H4 (cell line): ENCODE data around the gene KCNQ1. TPM values are rescaled to one million over a fixed set of nuclear protein-coding genes. Genes with fewer than 3 reads are reported as not detected.

Experiments
- DNase-seq: peaks from one replicate; pipeline ENCODE4 v3.0.0-alpha.2; 2015; ENCODE audit warnings: low spot score
- total RNA-seq: library from RNA; depleted of rRNA; stranded (reverse); fragments of >200 nt; shearing (Covaris generic); gene quantifications from 2 replicates; pipeline ENCODE4 v1.2.3, GENCODE V29; 2014

Gene KCNQ1
- total RNA-seq, 1 experiment from 2014 or later: 0.04 TPM

DNA sequence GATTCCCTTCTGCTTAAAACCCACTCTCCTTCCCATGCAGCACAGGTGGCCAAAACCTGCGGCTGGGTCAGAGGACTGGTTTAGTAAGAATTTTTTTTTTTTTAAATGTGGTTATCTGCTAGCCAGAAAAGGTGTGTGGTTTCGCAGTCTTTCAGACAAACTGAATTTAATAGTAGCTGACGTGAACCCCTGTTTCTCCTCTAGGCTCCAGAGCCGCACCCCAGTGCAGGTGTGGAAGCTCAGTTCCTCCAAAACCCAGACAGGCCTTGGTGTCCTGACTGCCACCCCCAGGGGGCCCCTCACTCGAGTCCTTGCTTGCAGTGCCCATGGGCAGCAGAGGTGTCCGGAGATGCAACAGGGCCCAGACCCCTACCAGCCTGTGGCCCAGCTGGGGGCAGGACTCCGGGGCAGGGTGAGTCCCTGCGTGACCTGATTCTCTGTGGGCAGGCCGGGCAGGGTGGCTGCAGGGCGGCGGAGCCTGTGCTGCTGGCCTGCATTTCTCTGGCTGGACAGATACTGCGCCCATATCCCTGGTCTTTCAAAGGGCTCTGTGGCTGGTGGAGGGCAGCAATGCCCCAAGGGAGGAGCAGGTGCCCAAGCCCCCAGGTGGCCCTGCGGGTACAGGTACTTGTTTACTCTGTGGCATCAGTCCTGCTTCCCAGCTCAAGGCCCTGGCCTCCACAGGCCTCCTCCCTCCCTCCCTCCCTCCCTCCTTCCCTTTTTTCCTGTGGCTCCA is 15.2 kb downstream of the KCNQ1 start:
- no peak for DNase-seq

DNA sequence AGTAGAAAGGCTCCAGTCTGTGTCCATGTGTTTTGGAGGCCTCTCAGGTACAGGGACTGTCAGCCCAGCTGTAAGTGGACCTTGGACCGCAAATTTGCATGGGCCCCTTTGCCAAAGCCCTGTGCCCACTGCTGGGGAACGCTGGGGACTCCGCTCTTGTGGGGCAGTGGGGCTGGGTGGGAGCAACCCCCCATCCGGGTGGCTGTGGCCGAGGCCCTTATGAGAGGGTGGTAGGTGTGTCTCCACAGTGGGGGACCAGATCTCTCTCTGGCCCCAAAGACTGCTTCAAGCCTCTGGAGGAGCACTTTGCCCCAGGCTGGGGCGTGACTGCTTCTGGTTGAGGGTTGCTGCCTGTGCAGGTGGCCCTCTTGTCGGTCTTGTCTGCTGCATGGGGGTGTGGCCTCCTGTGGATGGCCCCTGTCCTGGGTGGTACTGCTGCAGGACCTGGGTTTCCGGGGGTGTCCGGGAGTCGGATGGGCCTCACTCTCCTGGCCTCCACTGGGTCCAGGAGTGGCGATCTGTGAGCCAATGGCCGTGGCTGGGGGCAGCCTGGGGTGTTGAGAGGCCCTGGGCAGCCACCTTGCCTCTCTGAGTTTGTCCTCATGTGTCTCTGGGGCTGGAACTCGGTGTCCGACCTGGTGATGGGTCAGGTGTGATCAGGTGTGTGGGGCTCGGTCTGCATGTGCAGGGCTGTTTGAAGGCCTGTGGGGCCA is 15.9 kb downstream of the KCNQ1 start:
- no peak for DNase-seq

- no peak for DNase-seq
Observed at GRCh38 chr11:2461253-2461955, 16.6 kb downstream of the KCNQ1 start.

DNA sequence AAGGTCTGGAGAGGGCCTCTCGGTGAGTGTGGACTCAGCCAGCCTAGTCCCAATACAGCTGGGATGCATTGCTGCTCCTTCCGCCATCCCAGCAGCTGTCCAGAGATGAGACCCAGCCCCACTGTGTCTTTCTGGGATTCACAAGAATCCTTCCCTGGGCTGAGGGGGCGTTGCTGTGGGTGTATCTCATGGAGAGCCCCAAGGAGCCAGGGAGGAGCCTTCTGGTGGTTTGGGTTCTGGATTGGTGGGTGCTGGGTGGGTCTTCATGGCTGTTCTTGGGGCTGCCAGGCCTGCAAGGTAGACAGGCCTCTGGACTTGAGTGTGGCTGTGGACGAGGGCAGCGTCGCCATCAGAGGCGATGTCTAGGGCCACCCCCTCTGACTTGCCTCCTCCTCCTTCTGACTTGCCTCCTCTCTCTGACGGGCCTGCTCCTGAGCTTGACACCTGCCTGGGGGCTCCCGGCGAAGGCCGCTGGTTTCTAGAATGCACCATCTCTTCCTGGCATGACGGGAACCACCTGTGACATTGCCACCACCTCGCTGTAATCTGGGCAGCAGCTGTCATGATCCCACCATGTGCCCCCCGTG is 17.2 kb downstream of the KCNQ1 start:
- no peak for DNase-seq

- DNase-seq: no peak
Observed at GRCh38 chr11:2462543-2462985, 17.8 kb downstream of the KCNQ1 start.

GRCh38 chr11:2462986-2463765 is 18.4 kb downstream of the KCNQ1 start:
- no peak for DNase-seq

DNA sequence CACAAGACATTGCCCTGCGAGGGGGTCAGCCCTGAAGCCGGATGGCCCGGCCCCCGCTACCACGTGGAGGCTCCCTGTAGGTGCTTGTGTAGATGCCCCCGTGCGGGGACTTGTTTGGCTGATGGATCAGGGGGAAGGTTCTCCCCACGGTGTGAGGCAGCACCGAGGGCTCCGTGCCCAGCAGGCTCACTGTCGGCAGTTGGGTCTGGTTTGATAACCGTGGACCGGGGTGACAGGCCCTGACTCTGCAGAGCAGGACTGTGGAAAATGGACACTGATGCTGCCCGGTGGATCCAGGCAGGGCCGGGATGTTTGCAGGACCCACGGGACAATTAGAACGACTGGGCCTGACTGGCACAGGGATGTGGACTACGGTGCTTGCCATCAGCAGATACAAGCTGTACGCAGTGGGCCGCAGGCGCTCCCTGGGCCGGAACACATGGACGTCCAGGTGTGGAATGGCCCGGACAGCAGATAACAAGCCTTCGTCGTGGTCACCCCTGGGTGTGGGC is 19.0 kb downstream of the KCNQ1 start:
- no peak for DNase-seq

GRCh38 chr11:2464451-2465165 is 19.8 kb downstream of the KCNQ1 start:
- DNase-seq: no peak

DNA sequence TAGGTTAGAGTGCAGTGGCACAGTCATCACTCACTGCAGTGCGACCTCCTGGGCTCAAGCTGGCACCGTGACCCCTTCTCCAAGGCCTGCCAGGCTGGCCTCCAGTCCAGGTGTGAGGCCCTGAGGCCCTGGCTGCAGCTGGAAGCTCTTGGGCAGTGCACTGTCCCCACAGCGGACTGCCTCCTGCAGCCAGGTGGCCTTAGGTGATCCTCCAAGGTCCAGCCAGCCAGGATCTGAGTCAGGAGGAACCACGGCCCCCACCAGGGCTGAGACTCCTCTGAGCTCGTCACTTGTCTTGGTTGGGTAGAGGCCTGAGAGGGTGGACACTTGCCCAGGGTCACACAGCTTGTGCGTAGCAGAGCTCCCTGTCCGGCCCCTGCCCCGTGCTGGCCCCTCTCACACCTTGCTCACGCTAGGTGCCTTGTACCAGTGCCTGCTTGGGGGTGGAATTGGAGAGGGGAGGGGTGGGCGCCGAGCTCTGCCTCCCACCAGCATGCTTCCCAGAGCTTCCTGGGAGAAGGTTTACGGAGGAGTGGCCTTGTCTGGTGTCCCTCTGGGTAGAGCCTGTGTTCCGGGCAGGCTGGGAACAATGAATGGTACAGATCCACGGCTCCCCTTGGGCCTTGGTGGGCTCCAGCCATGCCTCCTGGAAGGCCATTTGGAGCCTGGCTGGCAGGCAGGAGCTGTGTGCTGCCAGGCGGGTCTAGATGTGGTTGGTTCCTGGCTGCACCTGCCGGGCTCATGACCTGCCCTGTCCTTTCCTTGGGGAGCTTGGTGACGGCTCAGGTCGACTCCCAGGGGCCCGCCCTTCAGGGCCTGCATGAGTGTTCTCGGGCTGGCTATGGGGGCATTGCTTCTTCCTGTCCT is 20.6 kb downstream of the KCNQ1 start:
- no peak for DNase-seq

DNA sequence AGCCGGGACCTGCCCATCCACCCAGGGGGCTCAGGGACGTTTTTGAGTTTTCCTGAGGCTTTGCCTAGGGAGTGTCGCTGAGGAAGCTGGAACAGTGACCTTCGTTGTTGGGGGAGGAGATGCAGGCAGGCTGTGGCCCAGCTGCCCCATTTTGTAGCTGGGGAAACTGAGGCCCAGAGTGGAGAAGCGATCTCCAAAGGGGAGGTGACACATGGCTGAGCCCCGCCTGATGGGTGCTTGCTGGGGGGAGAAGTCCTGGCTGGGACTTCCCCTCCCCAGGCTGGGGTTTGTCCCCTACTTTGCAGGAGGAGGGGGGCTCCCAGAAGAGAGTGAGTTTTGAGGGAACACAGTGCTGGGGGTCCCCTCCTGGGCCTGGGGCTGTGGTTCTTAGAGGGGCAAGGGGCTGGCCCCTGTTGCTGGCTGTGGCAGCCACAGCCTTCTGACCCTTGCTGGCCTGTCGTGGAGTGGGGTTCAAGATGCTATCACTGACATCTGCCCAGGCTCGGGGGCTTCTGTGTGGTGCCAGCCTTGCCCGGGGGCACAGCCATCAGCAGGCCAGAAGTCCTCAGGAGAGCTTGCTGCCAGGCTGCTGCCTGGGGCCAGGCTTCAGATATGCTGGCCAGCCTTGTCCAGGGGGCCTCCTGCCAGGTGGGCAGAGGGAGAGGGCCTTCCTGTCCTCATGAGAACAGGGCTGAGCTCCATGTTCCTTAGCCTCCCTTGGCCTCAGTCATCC is 21.4 kb downstream of the KCNQ1 start:
- DNase-seq: no peak

GRCh38 chr11:2466869-2467694 is 22.3 kb downstream of the KCNQ1 start:
- no peak for DNase-seq

DNA sequence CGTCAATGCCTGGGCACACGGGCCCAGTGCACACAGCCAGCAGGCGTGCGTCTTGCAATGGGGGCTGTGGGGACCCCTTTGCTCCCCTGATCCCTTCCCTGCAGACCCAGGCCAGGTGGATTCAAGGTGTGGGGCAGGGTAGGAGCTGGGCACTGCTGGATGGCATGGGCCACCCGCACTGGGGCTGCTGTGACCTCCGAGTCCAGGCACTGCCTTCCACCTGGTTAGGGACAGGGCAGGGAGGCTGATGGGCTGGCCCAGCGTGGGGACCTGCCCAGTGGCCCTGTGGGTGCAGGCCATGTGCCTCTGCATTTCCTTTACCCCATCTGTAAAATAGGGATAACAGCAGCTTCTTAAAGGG is 22.9 kb downstream of the KCNQ1 start:
- DNase-seq: no peak

- DNase-seq: no peak
Observed at GRCh38 chr11:2468363-2469235, 23.8 kb downstream of the KCNQ1 start.

- no peak for DNase-seq
Observed at GRCh38 chr11:2470495-2470894, 25.7 kb downstream of the KCNQ1 start.

- no peak for DNase-seq
Observed at GRCh38 chr11:2471048-2471803, 26.4 kb downstream of the KCNQ1 start.

- DNase-seq: no peak
Observed at GRCh38 chr11:2471804-2472096, 26.9 kb downstream of the KCNQ1 start.
